SH-SY5Y (cell line): Measurements from ENCODE around the gene ADAMTS13.

Experiments
- GATA2 ChIP-seq: IDR thresholded peaks from 2 replicates; pipeline ENCODE4 v1.6.1; 2011; ENCODE audit warnings: mild to moderate bottlenecking, low read depth, low read length
- GATA3 ChIP-seq: IDR thresholded peaks from 2 replicates; pipeline ENCODE4 v1.6.1; 2011; ENCODE audit warnings: low read depth, mild to moderate bottlenecking, low read length, moderate library complexity

ADAMTS13 gene

GRCh38 chr9:133488686-133489252, 66.6 kb downstream of the ADAMTS13 start:
- TF ChIP-seq GATA2 = no peak
- TF ChIP-seq GATA3 = no peak

DNA sequence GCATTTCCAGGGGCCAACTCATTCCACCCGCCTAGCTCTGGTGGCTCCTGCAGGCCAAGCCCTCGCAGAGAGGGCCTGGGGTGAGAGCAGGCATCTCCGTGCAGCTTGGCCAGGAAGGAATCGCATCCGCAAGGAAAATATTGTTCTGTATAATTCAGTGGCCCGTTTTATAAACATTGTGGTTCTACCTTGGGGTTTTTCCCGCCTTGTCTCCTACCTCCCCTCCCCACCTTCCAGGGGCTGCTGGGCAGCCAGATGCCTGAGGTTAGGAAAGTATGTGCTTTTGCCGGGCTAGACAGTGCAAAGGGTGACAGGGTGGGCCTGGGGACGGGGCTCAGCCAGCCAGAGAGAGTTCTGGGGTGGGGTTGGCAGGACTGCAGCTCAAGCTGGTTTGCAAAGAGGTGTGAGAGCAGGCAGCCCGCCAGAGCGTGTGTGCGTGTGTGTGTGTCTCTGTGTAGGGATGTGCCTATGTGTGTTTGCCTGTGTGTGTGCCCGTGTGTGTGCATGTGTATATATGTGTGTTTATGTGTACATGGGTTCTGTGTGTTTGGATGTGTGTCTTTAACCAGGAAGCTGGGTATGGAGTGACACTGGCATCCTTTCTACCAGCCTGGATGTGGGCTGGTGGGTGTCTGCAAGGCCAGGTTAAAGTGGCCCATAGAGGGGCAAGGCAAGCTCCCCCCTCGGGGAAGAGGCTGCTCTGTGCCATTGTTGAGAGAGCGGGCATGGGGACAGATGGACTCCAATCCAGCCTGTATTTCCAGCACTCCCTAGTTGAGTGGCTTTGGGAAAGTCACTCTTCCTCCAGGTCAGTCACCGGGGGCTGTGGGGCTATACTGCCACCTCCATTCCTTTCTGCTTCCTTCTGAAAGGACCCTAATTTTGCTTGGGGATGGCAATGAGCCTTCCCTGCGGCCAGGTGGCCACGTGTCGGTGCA, 67.4 kb downstream of the ADAMTS13 start:
- no peak for TF ChIP-seq GATA3
- TF ChIP-seq GATA2 = no peak

DNA sequence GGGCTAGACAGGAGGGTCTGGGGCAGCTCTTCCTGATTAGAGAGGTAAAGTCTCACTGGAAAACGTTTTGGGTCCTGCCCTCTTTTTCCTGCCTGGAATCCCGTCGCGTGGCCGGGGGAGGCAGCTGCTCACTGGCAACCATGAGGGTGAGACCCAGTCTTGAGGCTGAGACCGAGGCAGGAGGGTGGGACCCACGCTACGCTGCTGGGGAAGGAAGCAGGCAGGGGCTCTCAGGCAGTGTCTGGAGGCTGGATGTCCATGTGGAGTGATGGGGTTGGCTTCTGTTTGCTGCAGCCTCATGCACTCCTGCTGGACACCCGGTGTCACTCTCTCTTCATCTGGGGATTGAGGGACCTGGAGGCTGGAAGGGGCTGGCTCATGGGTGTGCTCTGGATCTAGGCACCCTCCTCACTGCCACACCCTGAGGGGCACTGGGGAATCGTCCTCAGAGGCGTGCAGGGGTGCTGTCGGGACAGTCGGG, 68.1 kb downstream of the ADAMTS13 start:
- TF ChIP-seq GATA2 = no peak
- no peak for TF ChIP-seq GATA3

DNA sequence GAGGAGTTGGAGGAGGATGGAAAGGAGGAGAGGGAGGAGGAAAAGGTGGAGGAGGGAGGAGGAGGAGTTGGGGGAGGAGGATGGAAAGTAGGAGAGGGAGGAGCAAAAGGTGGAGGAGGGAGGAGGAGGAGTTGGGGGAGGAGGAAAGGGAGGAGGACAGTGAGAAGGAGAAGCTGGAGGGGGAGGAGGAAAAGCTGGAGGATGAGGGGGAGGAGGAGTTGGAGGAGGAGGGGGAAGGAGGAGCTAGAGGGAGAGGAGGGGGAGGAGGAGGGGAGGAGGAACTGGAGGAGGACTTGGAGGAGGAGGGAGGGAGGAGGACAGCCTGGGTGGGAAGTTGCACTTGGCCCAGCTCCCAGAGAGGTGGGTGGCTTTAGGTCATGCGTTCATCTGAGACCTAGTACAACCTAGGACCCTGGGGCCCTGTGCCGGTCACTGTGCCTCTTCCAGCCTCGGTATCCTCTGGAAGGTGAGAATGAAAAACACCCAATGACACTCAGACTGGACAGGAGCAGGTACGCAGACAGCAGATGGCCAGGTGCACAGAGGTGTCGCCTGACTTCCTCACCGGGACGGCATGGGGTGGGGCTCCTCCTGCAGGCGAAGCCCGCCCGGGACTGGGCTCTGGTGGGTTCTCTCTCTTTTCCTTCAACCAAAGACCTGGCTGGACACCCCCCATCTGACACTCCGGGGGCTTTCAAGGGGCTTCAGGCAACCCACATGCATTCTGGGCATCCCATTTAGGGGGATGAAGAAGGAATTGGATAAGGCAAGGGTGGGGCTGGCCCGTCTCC, 68.9 kb downstream of the ADAMTS13 start:
- no peak for TF ChIP-seq GATA3
- no peak for TF ChIP-seq GATA2

DNA sequence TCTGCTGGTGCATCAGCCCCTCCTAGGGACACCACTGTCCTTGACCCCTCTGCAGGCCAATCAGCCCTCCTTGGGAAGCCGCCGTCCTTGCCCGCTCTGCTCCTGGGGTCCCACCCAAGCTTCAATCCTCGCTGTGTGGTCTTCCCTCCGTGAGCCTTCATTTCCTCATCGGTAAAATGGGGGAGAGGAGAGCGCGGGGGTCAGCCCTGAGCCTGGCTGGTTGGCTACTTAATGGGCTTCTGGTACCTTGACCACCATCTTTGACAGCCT, 69.4 kb downstream of the ADAMTS13 start:
- TF ChIP-seq GATA2 = no peak
- no peak for TF ChIP-seq GATA3

GRCh38 chr9:133492061-133493021, 70.2 kb downstream of the ADAMTS13 start:
- TF ChIP-seq GATA3 = no peak
- no peak for TF ChIP-seq GATA2

GRCh38 chr9:133493428-133493827, 71.3 kb downstream of the ADAMTS13 start:
- TF ChIP-seq GATA2 (no peak), GATA3 (no peak)

- TF ChIP-seq GATA2 (no peak), GATA3 (no peak)
Measured at GRCh38 chr9:133493845-133494540, 71.8 kb downstream of the ADAMTS13 start.

DNA sequence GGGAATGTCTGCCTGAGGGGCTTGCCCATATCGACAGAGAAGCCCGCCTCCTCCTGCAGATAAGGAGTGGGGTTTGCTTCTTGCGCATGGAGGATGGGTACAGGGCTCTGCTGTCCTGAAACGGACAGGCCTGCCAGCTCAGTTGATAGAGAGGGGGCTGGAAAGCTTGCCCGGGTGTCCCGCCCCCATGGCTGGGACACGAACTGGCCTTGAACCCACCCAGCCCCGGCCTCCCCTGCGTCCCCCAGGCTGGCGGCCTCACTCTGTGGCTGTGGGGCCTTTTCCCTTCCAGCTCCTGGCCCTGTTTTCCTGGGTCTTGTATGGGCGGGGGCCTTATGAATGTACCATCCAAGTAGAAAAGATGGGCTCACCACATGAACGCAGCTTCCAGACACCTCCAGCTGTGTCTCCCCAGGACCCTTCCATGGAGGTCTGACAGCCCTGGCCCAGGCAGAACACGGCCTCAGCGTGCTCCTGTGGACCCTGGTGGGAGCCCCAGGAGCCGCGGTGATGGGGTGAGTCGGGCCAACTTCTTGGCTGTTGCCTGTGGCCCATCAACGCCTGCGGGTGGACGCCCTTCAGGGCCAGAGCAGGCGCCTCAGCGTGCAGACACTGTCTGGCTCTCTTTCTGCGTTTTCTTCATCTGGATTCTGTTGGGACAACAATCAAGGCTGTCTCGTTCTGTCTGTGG, 72.6 kb downstream of the ADAMTS13 start:
- TF ChIP-seq GATA2 = no peak
- TF ChIP-seq GATA3 = no peak

DNA sequence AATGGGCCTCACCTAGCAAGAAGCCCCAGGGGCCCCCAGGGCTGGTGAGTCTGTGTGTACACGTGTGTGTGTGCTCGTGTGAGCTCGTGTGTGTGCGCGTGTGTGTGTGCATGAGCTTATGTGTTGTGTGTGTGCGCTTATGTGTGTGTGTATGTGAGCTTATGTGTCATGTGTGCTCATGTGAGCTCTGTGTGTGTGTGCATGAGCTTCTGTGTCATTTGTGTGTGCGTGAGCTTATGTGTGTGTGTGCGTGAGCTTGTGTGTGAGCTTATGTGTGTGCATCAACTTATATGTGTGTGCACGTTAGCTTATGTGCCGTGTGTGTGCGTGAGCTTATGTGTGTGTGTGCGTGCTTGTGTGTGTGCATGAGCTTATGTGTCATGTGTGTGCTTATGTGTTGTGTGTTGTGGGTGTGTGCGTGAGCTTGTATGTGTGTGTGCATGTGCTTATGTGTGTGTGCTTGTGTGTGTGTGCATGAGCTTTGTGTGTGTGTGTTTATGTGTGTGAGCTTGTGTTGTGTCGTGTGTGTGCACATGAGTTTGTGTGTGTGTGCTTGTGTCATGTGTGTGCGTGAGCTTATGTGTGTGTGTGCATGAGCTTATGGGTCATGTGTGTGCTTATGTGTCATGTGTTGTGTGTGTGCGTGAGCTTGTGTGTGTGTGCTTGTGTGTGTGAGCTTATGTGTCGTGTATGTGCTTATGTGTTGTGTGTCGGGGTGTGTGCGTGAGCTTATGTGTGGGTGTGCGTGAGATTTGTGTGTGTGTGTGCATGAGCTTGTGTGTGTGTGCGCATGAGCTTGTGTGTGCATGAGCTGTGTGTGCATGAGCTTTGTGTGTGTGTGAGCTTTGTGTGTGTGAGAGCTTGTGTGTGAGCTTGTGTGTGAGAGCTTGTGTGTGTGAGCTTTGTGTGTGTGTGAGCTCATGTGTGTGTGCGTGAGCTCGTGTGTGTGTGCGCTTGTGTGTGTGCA, 73.4 kb downstream of the ADAMTS13 start:
- no peak for TF ChIP-seq GATA3
- no peak for TF ChIP-seq GATA2
